A549 (cell line): Measurements from ENCODE around the gene GXYLT2.

Experiments
- EP300 ChIP-seq, 2 experiments: fragments of >200 bp; sonication (Bioruptor Twin); formaldehyde crosslinking; IDR thresholded peaks; 2 replicates in 1 of 2; 3 replicates in 1 of 2; pipeline ENCODE4 v1.6.1; 2016 to 2017
- FOSL2 ChIP-seq, 2 experiments: fragments of 450-650 bp in 1 of 2; fragments of >200 bp in 1 of 2; sonication (Bioruptor Twin) in 1 of 2; formaldehyde crosslinking; IDR thresholded peaks; 2 replicates each; pipeline versions ENCODE4 v1.5.0 to v1.6.1; 2016 to 2020; ENCODE audit warnings: mild to moderate bottlenecking in 1 of 2, moderate library complexity in 1 of 2
- MAFK ChIP-seq: fragments of 450-650 bp; IDR thresholded peaks from 2 replicates; pipeline ENCODE4 v1.6.1; 2014; ENCODE audit not compliant: partially characterized antibody
- RFX5 ChIP-seq: fragments of 450-650 bp; IDR thresholded peaks from 2 replicates; pipeline ENCODE4 v1.7.1; 2014; ENCODE audit warnings: antibody characterized with exemption, mild to moderate bottlenecking, moderate library complexity
- TF ChIP-seq, protein P1 (sequence below): fragments of 200-600 bp; sonication (generic); IDR thresholded peaks from 2 replicates; pipeline ENCODE4 v1.6.1; 2016; ENCODE audit warnings: antibody characterized with exemption, mild to moderate bottlenecking, moderate library complexity

DNA sequence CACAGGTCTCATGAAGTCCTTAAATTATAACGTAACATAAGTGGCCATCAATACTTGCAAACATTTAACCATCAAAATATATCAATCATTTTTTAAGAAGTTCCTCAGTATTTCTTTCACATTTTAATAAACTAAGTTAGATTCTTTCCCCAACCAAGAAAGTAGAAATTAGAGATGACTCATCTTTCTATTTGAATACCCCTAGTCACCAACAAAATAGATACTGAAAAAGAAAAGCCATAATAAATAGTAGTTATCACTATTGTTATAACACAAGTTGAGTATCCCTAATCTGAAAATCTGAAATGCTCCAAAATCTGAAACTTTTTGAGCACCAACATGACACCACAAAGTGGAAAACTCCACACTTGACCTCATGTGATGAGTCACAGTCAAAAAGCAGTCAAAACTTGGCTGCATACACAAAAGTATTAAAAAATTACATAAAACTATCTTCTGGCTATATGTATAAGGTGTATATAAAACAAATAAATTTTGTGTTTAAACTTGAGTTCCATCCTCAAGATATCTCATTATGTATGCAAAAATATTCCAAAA lies 43.3 kb upstream of the GXYLT2 start:
- TF ChIP-seq RFX5: no peak
- no peak for TF ChIP-seq EP300 (IDR thresholded peaks at IDR 0.05)
- TF ChIP-seq, protein P1, sequence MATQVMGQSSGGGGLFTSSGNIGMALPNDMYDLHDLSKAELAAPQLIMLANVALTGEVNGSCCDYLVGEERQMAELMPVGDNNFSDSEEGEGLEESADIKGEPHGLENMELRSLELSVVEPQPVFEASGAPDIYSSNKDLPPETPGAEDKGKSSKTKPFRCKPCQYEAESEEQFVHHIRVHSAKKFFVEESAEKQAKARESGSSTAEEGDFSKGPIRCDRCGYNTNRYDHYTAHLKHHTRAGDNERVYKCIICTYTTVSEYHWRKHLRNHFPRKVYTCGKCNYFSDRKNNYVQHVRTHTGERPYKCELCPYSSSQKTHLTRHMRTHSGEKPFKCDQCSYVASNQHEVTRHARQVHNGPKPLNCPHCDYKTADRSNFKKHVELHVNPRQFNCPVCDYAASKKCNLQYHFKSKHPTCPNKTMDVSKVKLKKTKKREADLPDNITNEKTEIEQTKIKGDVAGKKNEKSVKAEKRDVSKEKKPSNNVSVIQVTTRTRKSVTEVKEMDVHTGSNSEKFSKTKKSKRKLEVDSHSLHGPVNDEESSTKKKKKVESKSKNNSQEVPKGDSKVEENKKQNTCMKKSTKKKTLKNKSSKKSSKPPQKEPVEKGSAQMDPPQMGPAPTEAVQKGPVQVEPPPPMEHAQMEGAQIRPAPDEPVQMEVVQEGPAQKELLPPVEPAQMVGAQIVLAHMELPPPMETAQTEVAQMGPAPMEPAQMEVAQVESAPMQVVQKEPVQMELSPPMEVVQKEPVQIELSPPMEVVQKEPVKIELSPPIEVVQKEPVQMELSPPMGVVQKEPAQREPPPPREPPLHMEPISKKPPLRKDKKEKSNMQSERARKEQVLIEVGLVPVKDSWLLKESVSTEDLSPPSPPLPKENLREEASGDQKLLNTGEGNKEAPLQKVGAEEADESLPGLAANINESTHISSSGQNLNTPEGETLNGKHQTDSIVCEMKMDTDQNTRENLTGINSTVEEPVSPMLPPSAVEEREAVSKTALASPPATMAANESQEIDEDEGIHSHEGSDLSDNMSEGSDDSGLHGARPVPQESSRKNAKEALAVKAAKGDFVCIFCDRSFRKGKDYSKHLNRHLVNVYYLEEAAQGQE: no peak
- TF ChIP-seq MAFK: no peak
- no peak for TF ChIP-seq FOSL2 (IDR thresholded peaks at IDR 0.05)
- peak; percentile 54 for TF ChIP-seq FOSL2 (CRISPR knock-in tag; IDR thresholded peaks at IDR 0.05)
